Measurements from ENCODE around the gene CHAD.
"Not testable (repeated sequence)": the region's sequence is repeated elsewhere in the genome, so short reads cannot be mapped to it uniquely, and the experiment has no call there.

DNA sequence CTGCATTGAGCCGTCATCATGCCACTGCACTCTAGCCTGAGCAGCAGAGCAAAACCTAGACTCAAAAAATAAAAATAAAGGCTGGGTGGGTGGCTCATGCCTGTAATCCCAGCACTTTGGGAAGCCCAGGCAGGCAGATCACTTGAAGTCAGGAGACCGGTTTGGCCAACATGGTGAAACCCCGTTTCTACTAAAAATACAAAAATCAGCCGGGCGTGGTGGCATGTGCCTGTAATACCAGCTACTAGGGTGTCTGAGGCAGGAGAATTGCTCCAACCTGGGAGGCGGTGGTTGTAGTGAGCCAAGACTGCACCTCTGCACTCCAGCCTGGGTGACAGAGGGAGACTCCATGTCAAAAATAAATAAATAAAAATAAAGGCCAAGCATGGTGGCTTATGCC, 40.6 kb downstream of the CHAD start:
- TF ChIP-seq POLR2AphosphoS5, EP300 (IDR thresholded peaks at IDR 0.05): not testable (repeated sequence)
- TF ChIP-seq, protein P1, sequence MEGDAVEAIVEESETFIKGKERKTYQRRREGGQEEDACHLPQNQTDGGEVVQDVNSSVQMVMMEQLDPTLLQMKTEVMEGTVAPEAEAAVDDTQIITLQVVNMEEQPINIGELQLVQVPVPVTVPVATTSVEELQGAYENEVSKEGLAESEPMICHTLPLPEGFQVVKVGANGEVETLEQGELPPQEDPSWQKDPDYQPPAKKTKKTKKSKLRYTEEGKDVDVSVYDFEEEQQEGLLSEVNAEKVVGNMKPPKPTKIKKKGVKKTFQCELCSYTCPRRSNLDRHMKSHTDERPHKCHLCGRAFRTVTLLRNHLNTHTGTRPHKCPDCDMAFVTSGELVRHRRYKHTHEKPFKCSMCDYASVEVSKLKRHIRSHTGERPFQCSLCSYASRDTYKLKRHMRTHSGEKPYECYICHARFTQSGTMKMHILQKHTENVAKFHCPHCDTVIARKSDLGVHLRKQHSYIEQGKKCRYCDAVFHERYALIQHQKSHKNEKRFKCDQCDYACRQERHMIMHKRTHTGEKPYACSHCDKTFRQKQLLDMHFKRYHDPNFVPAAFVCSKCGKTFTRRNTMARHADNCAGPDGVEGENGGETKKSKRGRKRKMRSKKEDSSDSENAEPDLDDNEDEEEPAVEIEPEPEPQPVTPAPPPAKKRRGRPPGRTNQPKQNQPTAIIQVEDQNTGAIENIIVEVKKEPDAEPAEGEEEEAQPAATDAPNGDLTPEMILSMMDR (IDR thresholded peaks at IDR 0.05), result not testable (repeated sequence)

Data from gastroesophageal sphincter (tissue), 3 donors.